ENCODE measurements around the gene APOE. TPM values are rescaled to one million over a fixed set of nuclear protein-coding genes. Genes with fewer than 3 reads are reported as not detected.
"Not testable (repeated sequence)": the region's sequence is repeated elsewhere in the genome, so short reads cannot be mapped to it uniquely, and the experiment has no call there.

The APOE gene
- total RNA-seq, 1 donor from 2014 or later = 77.0 TPM

GRCh38 chr19:44883922-44884321 is 21.7 kb upstream of the APOE start:
- FAIRE-seq (no peak), DNase-seq (ENCODE audit: low spot score in 2 of 2) (no peak)

DNA sequence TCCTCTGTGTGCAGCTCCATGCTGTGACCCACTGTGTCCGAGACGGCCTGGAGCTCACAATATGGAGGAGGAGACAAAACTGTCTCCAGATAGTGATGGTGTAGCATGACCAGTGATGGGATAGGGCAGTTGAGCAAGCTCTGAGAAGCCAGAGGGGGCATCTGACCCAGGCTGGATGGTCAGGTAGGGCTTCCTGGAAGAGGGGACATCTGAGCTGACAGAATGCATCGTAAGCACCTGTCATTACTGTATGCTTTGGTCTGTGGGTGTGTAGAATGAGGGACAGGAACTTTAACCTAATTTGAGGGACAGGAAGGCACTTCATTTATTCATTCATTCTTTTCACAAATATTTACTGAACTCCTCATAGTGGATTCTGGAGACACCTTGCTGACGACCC is 21.0 kb upstream of the APOE start:
- DNase-seq (ENCODE audit: low spot score in 2 of 2) = no peak
- FAIRE-seq = no peak

DNA sequence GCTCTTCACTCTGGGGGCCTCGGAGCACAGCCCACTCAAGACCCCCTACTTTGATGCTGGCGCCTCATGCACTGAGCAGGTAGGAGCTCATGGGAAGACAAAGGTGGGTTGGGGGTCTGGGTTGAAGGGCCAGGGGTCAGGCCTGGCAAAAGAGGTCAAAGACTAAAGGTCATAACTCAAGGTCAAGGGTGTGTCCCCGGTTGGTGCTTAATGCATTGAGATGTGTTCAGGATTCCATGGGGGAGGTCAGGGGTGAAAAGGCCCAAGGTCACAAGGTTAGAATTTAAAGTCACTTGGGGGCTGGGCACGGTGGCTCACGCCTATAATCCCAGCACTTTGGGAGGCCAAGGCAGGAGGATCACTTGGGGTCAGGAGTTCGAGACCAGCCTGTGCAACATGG is 19.5 kb upstream of the APOE start:
- no peak for FAIRE-seq

GRCh38 chr19:44887648-44888047 is 17.9 kb upstream of the APOE start:
- FAIRE-seq = no peak
- DNase-seq (ENCODE audit: low spot score in 2 of 2) = no peak

More for the DNA sequence above, 19.5 kb upstream of the APOE start:
- DNase-seq (ENCODE audit: low spot score in 2 of 2) = no peak

DNA sequence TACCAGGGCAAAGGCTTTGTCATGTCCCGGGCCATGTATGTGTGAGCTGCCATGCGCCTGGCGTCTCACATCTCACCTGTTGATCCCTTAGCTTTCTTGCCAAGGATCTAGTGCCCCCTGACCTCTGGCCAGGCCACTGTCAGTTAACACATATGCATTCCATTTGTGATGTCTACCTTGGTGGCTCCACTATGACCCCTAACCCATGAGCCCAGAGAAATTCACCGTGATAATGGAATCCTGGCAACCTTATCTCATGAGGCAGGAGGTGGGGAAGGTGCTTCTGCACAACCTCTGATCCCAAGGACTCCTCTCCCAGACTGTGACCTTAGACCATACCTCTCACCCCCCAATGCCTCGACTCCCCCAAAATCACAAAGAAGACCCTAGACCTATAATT is 17.3 kb upstream of the APOE start:
- FAIRE-seq; DNase-seq (ENCODE audit: low spot score in 2 of 2): not testable (repeated sequence)

- FAIRE-seq = no peak
These were observed 15.7 kb upstream of the APOE start for GRCh38 chr19:44889830-44890365.

GRCh38 chr19:44890366-44891015 is 15.1 kb upstream of the APOE start:
- DNase-seq (ENCODE audit: low spot score in 2 of 2) (peak; percentile 91 to 99), FAIRE-seq (peak; percentile 99)

More at GRCh38 chr19:44889830-44890365, 15.7 kb upstream of the APOE start:
- DNase-seq (ENCODE audit: low spot score in 2 of 2) = no peak

DNA sequence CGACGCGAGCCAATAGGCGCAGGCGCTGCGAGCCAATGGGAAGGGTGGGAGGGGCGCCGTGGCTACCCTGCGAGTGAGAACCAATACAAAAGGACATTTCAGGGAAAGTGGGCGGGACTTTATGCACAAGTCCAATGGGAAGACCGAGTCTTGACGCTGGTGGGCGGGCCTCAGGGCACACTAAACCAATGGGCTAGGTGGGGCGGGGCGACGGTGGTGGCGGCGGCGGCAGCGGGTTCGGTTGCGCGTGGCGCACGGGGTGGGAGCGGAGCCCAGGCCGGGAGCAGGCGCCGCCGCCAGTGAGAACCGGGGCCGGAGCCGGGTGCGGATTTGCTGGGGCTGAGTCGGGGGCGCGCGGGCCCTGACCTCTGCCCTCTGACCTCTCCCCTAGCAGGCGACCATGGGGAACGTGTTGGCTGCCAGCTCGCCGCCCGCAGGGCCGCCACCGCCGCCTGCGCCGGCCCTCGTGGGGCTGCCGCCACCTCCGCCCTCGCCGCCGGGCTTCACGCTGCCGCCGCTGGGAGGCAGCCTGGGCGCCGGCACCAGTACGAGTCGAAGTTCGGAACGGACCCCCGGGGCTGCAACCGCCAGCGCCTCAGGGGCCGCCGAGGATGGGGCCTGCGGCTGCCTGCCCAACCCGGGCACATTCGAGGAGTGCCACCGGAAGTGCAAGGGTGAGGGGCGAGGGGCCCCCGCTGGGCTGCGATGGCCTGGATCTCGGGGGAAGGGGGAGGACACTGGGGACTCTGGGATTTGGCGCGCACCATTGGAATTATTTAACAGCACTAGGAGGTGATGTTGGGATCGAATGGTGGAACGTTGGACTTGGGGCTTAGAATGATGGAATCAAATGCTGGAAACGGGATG is 14.3 kb upstream of the APOE start, which contains the start of gene TOMM40:
Gene TOMM40, plus strand, starts transcription at position 239 of the 867 bp plus-strand sequence. Its CDS starts 162 bp downstream, at position 401.
- FAIRE-seq (no peak), DNase-seq (ENCODE audit: low spot score in 2 of 2) (peak in 1 of 2 donors; percentile 100)

DNA sequence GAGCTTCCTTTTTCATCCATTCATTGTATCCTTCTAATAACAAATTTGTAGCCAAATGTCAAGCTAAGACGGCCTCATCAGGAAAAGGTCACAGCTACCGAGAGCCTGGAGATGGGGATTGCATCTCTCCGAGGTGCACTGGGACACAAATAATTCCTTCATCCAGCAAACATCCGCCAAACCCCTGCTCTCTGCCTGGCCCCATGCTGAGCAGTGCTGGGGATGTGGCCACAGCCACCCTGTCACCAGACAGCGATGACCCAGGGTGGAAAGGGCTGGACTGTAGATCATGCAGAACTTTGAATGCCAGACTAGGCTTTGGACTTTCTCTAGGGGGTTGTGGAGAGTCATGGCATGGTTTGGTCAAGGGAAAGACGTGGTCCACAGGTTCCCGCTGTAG is 12.7 kb upstream of the APOE start:
- FAIRE-seq = no peak
- DNase-seq (ENCODE audit: low spot score in 2 of 2) = no peak

GRCh38 chr19:44893332-44894051 is 12.1 kb upstream of the APOE start:
- DNase-seq (ENCODE audit: low spot score in 2 of 2) (no peak), FAIRE-seq (no peak)

GRCh38 chr19:44894052-44894400 is 11.6 kb upstream of the APOE start:
- no peak for FAIRE-seq
- DNase-seq (ENCODE audit: low spot score in 2 of 2) = no peak

- no peak for DNase-seq (ENCODE audit: low spot score in 2 of 2)
- no peak for FAIRE-seq
These were observed 10.7 kb upstream of the APOE start for GRCh38 chr19:44894946-44895345.

DNA sequence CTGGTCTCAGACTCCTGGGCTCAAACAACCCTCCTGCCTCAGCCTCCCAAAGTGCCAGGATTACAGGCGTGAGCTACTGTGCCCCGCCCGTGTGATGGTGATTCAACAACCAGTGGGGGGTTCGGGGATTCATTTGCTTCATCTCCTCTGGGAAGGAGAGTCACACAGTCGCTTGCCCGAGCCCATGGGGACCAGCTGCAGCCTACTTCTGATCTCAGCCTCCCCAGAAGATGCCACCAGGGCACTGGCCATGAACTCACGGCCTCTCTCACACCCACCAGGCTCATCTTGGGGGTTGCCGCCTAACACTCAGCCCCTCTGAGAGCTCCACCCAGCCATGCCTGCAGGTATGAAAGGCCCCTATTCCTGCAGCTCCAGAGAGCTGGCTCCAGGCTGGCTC is 7.8 kb upstream of the APOE start:
- no peak for FAIRE-seq

GRCh38 chr19:44900328-44901244 is 5.0 kb upstream of the APOE start:
- FAIRE-seq = no peak

More for the DNA sequence above, 7.8 kb upstream of the APOE start:
- no peak for DNase-seq (ENCODE audit: low spot score in 2 of 2)

DNA sequence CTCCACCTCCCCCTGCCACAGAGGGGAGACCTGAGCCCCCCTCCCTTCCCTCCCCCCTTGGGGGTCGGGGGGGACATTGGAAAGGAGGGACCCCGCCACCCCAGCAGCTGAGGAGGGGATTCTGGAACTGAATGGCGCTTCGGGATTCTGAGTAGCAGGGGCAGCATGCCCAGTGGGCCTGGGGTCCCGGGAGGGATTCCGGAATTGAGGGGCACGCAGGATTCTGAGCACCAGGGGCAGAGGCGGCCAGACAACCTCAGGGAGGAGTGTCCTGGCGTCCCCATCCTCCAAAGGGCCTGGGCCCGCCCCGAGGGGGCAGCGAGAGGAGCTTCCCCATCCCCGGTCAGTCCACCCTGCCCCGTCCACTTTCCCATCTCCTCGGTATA is 2.4 kb upstream of the APOE start:
- FAIRE-seq (no peak), DNase-seq (ENCODE audit: low spot score in 2 of 2) (no peak)

More at GRCh38 chr19:44900328-44901244, 5.0 kb upstream of the APOE start:
- no peak for DNase-seq (ENCODE audit: low spot score in 2 of 2)

- DNase-seq (ENCODE audit: low spot score in 2 of 2) = peak; percentile 74 to 86
- FAIRE-seq = no peak
These were observed 1.8 kb upstream of the APOE start for GRCh38 chr19:44903602-44904425.

GRCh38 chr19:44904426-44904994 is 1.1 kb upstream of the APOE start:
- DNase-seq (ENCODE audit: low spot score in 2 of 2) (no peak), FAIRE-seq (no peak)

- FAIRE-seq (no peak), DNase-seq (ENCODE audit: low spot score in 2 of 2) (no peak)
These were observed 2.0 kb downstream of the APOE start for GRCh38 chr19:44907613-44908012.

All from frontal cortex (tissue), 4 donors.